HG02763 (cell line): Measurements from ENCODE around the gene CDC42.

Source experiments
- ATAC-seq: cut with Tn5 transposase; IDR thresholded peaks from one replicate; pipeline ENCODE4 v1.9.1; 2021; ENCODE audit warnings: mild to moderate bottlenecking, moderate library complexity; ENCODE audit not compliant: unreplicated experiment

Gene CDC42

GRCh38 chr1:22127248-22127647 lies 74.7 kb downstream of the CDC42 start:
- ATAC-seq: no peak

GRCh38 chr1:22127731-22128130 lies 75.2 kb downstream of the CDC42 start:
- ATAC-seq: no peak

DNA sequence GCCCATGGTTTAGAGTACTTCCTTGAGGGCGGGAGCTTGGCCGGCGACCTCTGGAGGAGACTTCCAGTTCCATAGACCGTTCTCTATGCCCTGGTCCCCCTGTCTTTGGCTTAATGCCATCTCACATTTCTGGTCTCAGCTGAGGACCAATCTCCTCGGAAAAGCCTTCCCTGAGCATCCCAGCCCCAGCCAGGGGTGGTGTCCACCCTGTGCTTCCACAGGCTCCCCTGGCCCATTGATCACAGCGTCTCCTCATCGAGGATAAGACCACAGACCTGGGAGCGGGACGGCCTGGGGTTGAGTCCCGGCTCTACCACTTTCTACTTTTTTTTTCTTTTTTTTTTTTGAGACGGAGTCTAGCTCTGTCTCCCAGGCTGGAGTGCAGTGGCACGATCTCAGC lies 75.9 kb downstream of the CDC42 start:
- ATAC-seq: no peak

GRCh38 chr1:22129501-22130117 lies 77.1 kb downstream of the CDC42 start:
- ATAC-seq: no peak

GRCh38 chr1:22131062-22131461 lies 78.6 kb downstream of the CDC42 start:
- ATAC-seq: no peak

- no peak for ATAC-seq
Measured at GRCh38 chr1:22131875-22132486, 79.5 kb downstream of the CDC42 start.

- no peak for ATAC-seq
Measured at GRCh38 chr1:22132517-22133235, 80.2 kb downstream of the CDC42 start.

GRCh38 chr1:22133247-22133930 lies 80.9 kb downstream of the CDC42 start:
- no peak for ATAC-seq

GRCh38 chr1:22133931-22134324 lies 81.4 kb downstream of the CDC42 start:
- ATAC-seq: no peak

GRCh38 chr1:22137004-22137720 lies 84.7 kb downstream of the CDC42 start:
- no peak for ATAC-seq

DNA sequence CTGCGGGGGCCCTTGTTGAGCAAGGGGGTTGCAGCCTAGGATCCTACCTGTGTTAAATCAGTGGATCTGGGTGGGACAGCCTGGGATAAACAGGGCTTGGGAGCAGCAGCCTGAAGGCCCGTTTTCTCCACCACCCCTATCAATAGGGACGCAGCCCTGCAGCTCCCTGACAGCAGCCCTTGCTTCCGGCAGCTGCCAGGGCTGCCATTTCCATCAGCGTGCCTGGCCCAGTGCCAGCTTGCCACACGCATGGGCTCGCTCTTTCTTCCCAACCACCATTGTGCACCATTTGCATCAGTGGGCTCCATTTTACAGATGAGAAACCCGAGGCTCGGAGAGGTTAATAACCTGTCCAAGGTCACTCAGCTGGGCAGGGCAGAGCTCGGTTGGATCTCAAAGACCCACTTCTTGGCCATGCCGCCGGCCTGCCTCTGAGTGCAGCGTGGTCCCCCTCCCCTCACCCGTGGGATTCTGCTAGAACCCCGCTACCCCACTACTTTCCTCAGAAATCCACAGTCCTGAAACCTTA lies 86.6 kb downstream of the CDC42 start:
- no peak for ATAC-seq

DNA sequence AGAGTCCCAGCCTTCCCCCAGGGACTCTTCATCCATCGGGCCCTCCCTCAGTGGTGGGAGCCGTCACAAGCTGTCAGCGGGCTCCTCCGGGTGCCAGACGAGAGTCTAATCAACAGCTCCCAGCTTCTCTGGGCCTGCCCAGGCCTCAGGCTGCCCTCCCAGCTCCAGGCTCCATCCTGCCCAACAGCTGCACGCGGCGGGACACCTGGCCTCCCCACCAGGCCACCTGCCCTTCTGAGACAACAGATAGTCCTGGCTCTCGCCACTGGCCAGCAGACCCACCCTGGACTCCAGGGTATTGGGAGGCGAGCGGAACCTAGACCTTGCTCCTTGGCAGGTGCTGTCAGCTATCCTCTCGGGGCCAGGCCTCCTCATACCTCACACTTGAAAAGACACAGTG lies 87.3 kb downstream of the CDC42 start:
- no peak for ATAC-seq
